H1 (cell line): ENCODE results near the gene MYO16. TPM values are rescaled to one million over a fixed set of nuclear protein-coding genes. Genes with fewer than 3 reads are reported as not detected.

Source experiments
- CTCF ChIA-PET: fragments of 300-600 bp; sonication (Branson Sonifier 250); formaldehyde crosslinking; loops from one replicate; lab custom pipeline; 2021; ENCODE audit not compliant: partially characterized antibody; lab: Charles Lee
- POLR2A ChIA-PET: fragments of 300-600 bp; sonication (Branson Sonifier 250); formaldehyde crosslinking; loops from one replicate; lab custom pipeline; 2021; ENCODE audit warnings: inconsistent platforms; ENCODE audit not compliant: partially characterized antibody; lab: Charles Lee
- DNase-seq, 2 experiments: peaks; one replicate each; pipeline versions ENCODE4 v3.0.0 to v3.0.0-alpha.2; 2010 to 2022; ENCODE audit warnings: low spot score in 2 of 2, low read depth in 1 of 2, mixed read lengths in 1 of 2
- FAIRE-seq: peaks from 2 replicates; lab custom pipeline; 2011; peaks lifted over from hg19 to GRCh38; lab: Jason Lieb, UNC
- H2AFZ ChIP-seq: 2 replicates; pipeline ENCODE4 v1.8.1; 2012; ENCODE audit warnings: low read length, inconsistent platforms
- H2AK5ac ChIP-seq: 2 replicates; pipeline ENCODE4 v1.6.1; 2013; ENCODE audit warnings: low read depth, low read length
- H2BK120ac ChIP-seq: replicated peaks from 2 replicates; pipeline ENCODE3; 2013; ENCODE audit warnings: low read depth, low read length, inconsistent platforms
- H2BK12ac ChIP-seq: 2 replicates; pipeline ENCODE4 v1.6.1; 2013; ENCODE audit warnings: low read depth, low read length
- H2BK15ac ChIP-seq: 2 replicates; pipeline ENCODE4 v1.6.1; 2013; ENCODE audit warnings: low read length
- H2BK20ac ChIP-seq: 2 replicates; pipeline ENCODE4 v1.6.1; 2013; ENCODE audit warnings: low read length
- H2BK5ac ChIP-seq: 2 replicates; pipeline ENCODE4 v1.6.1; 2013; ENCODE audit warnings: low read depth, low read length
- H3K14ac ChIP-seq: 2 replicates; pipeline ENCODE4 v1.6.1; 2013; ENCODE audit warnings: inconsistent platforms; ENCODE audit not compliant: insufficient read length
- H3K18ac ChIP-seq: 2 replicates; pipeline ENCODE4 v1.6.1; 2013; ENCODE audit warnings: low read length; ENCODE audit errors: extremely low read depth
- H3K23ac ChIP-seq: 2 replicates; pipeline ENCODE4 v1.6.1; 2013; ENCODE audit warnings: inconsistent platforms; ENCODE audit not compliant: insufficient read length
- H3K23me2 ChIP-seq: 2 replicates; pipeline ENCODE4 v1.6.1; 2013; ENCODE audit warnings: low read depth, low read length
- H3K27ac ChIP-seq: 2 replicates; pipeline ENCODE4 v1.6.1; 2011; ENCODE audit warnings: low read depth, low read length, inconsistent platforms
- H3K27me3 ChIP-seq, 4 experiments: replicated peaks in 1 of 4; 1 replicate in 1 of 4; 2 replicates in 3 of 4; pipeline versions ENCODE4 v1.6.1 to v1.8.1; 2011 to 2013; ENCODE audit warnings: low read length in 3 of 4, mild to moderate bottlenecking in 3 of 4, inconsistent platforms in 2 of 4, mixed read lengths in 2 of 4, moderate library complexity in 1 of 4; ENCODE audit not compliant: control insufficient read depth in 3 of 4, insufficient read depth in 3 of 4; ENCODE audit errors: extremely low read depth in 1 of 4
- H3K36me3 ChIP-seq, 4 experiments: 2 replicates each; pipeline versions ENCODE4 v1.6.1 to v1.8.1; 2011 to 2013; ENCODE audit warnings: mild to moderate bottlenecking in 4 of 4, low read length in 3 of 4, moderate library complexity in 2 of 4, control low read depth in 1 of 4, inconsistent platforms in 1 of 4; ENCODE audit not compliant: insufficient read depth in 4 of 4, control insufficient read depth in 2 of 4
- H3K4ac ChIP-seq: replicated peaks from 2 replicates; pipeline ENCODE3; 2013; ENCODE audit warnings: low read length, low read depth, mixed read lengths, inconsistent platforms; ENCODE audit not compliant: insufficient read length
- H3K4me1 ChIP-seq, 4 experiments: replicated peaks in 1 of 4; 1 replicate in 1 of 4; 2 replicates in 3 of 4; pipeline versions ENCODE4 v1.6.1 to v1.8.1; 2011 to 2013; ENCODE audit warnings: low read length in 3 of 4, inconsistent platforms in 2 of 4, mixed read lengths in 1 of 4; ENCODE audit not compliant: insufficient read depth in 4 of 4, control insufficient read depth in 3 of 4
- H3K4me2 ChIP-seq, 2 experiments: 2 replicates each; pipeline versions ENCODE4 v1.6.1 to v1.8.1; 2011 to 2013; ENCODE audit warnings: low read depth in 2 of 2, low read length in 2 of 2, control low read depth in 1 of 2, inconsistent platforms in 1 of 2, mild to moderate bottlenecking in 1 of 2; ENCODE audit not compliant: insufficient read depth in 1 of 2
- H3K4me3 ChIP-seq, 4 experiments: fragments of 200-600, 300-600 bp in 1 of 4; sonication (generic), shearing (Covaris generic), sonication (Bioruptor Twin) in 1 of 4; 2 replicates each; pipeline versions ENCODE4 v1.5.1 to v1.8.1; 2011 to 2016; ENCODE audit warnings: low read length in 4 of 4, low read depth in 3 of 4, control low read depth in 2 of 4, inconsistent platforms in 2 of 4, mild to moderate bottlenecking in 2 of 4, mixed read lengths in 1 of 4, moderate library complexity in 1 of 4; ENCODE audit not compliant: insufficient read depth in 2 of 4; ENCODE audit errors: extremely low read depth in 1 of 4
- H3K56ac ChIP-seq: replicated peaks from 2 replicates; pipeline ENCODE3; 2013; ENCODE audit warnings: low read depth, mild to moderate bottlenecking, mixed read lengths, low read length, inconsistent platforms; ENCODE audit not compliant: insufficient read length
- H3K79me1 ChIP-seq: 2 replicates; pipeline ENCODE4 v1.6.1; 2013; ENCODE audit warnings: low read depth, low read length, control low read depth
- H3K79me2 ChIP-seq, 2 experiments: 2 replicates each; pipeline versions ENCODE4 v1.6.1 to v1.8.1; 2012 to 2013; ENCODE audit warnings: low read length in 2 of 2, mild to moderate bottlenecking in 2 of 2, inconsistent platforms in 1 of 2; ENCODE audit not compliant: insufficient read depth in 2 of 2, control insufficient read depth in 1 of 2
- H3K9ac ChIP-seq, 4 experiments: replicated peaks in 1 of 4; 1 replicate in 1 of 4; 2 replicates in 3 of 4; pipeline versions ENCODE4 v1.6.1 to v1.8.1; 2011 to 2013; ENCODE audit warnings: low read depth in 3 of 4, low read length in 3 of 4, control low read depth in 2 of 4, mild to moderate bottlenecking in 2 of 4, moderate library complexity in 2 of 4, inconsistent platforms in 1 of 4; ENCODE audit errors: extremely low read depth in 1 of 4
- H3K9me3 ChIP-seq, 2 experiments: 2 replicates each; pipeline versions ENCODE4 v1.6.1 to v1.8.1; 2012 to 2013; ENCODE audit warnings: mild to moderate bottlenecking in 2 of 2, moderate library complexity in 2 of 2, control low read depth in 1 of 2, inconsistent platforms in 1 of 2, low read depth in 1 of 2, low read length in 1 of 2, mixed read lengths in 1 of 2; ENCODE audit not compliant: insufficient read depth in 2 of 2
- H4K20me1 ChIP-seq, 2 experiments: replicated peaks in 1 of 2; 2 replicates each; pipeline versions ENCODE3 to v1.8.1; 2011 to 2013; ENCODE audit warnings: inconsistent platforms in 2 of 2, low read length in 2 of 2, mild to moderate bottlenecking in 1 of 2; ENCODE audit not compliant: insufficient read depth in 2 of 2, control insufficient read depth in 1 of 2
- H4K5ac ChIP-seq: 2 replicates; pipeline ENCODE4 v1.6.1; 2013; ENCODE audit warnings: low read length, low read depth, mixed read lengths, inconsistent platforms; ENCODE audit not compliant: insufficient read length
- H4K8ac ChIP-seq: 2 replicates; pipeline ENCODE4 v1.8.0; 2013; ENCODE audit warnings: mild to moderate bottlenecking, moderate library complexity, low read length, inconsistent platforms; ENCODE audit not compliant: insufficient read depth; ENCODE audit errors: extremely low read depth
- H4K91ac ChIP-seq: replicated peaks from 2 replicates; pipeline ENCODE3; 2013; ENCODE audit warnings: low read length, mixed read lengths, inconsistent platforms; ENCODE audit not compliant: insufficient read length
- ATF2 ChIP-seq: IDR thresholded peaks from 2 replicates; pipeline ENCODE4 v1.6.1; 2012; ENCODE audit warnings: low read length, inconsistent platforms
- EZH2 ChIP-seq: fragments of 200-600 bp; sonication (generic); IDR thresholded peaks from 2 replicates; pipeline ENCODE4 v1.7.1; 2012; ENCODE audit warnings: low read depth, mild to moderate bottlenecking, moderate library complexity, low read length, inconsistent platforms; ENCODE audit not compliant: severe bottlenecking
- HDAC2 ChIP-seq, 2 experiments: fragments of 300-600 bp in 1 of 2; sonication (generic) in 1 of 2; IDR thresholded peaks; 2 replicates each; pipeline ENCODE4 v1.6.1; 2011 to 2012; ENCODE audit warnings: low read depth in 2 of 2, low read length in 2 of 2, mild to moderate bottlenecking in 2 of 2, moderate library complexity in 2 of 2, borderline replicate concordance in 1 of 2, inconsistent platforms in 1 of 2
- KDM4A ChIP-seq: IDR thresholded peaks from one replicate; pipeline ENCODE4 v1.7.1; 2012; ENCODE audit warnings: low read depth, mild to moderate bottlenecking, moderate library complexity, low read length, inconsistent platforms; ENCODE audit not compliant: severe bottlenecking
- MAX ChIP-seq: IDR thresholded peaks from 2 replicates; pipeline ENCODE4 v1.6.1; 2012; ENCODE audit warnings: inconsistent platforms
- NANOG ChIP-seq: IDR thresholded peaks from 2 replicates; pipeline ENCODE4 v1.6.1; 2011; ENCODE audit warnings: low read length, low read depth, mild to moderate bottlenecking, inconsistent platforms; ENCODE audit not compliant: insufficient read depth, poor library complexity, severe bottlenecking
- POU5F1 ChIP-seq: IDR thresholded peaks from 2 replicates; pipeline ENCODE4 v1.6.1; 2011; ENCODE audit warnings: low read depth, mild to moderate bottlenecking, low read length, moderate library complexity
- RBBP5 ChIP-seq: IDR thresholded peaks from 2 replicates; pipeline ENCODE4 v1.7.1; 2012; ENCODE audit warnings: low read depth, mild to moderate bottlenecking, inconsistent platforms, low read length, moderate library complexity, borderline replicate concordance
- RXRA ChIP-seq: IDR thresholded peaks from 2 replicates; pipeline ENCODE4 v1.6.1; 2011; ENCODE audit warnings: low read depth, mild to moderate bottlenecking, low read length, moderate library complexity; ENCODE audit not compliant: insufficient read depth
- SRF ChIP-seq: IDR thresholded peaks from 2 replicates; pipeline ENCODE4 v1.6.1; 2011; ENCODE audit warnings: mild to moderate bottlenecking, low read depth, low read length, moderate library complexity
- TAF1 ChIP-seq: IDR thresholded peaks from 2 replicates; pipeline ENCODE4 v1.6.1; 2011; ENCODE audit warnings: mild to moderate bottlenecking, low read depth, low read length
- TEAD4 ChIP-seq: IDR thresholded peaks from 2 replicates; pipeline ENCODE4 v1.6.1; 2012; ENCODE audit warnings: low read depth, low read length, inconsistent platforms, mixed read lengths
- WGBS, 2 experiments: shearing (Covaris generic) in 1 of 2; methylation state at CpG; one replicate each; pipeline versions ENCODE4 v1.1.6 to v1.1.7; 2013 to 2015; ENCODE audit warnings: low lambda C conversion rate in 2 of 2, mixed read lengths in 2 of 2, inconsistent platforms in 1 of 2, low coverage in 1 of 2, missing lambda C conversion rate in 1 of 2; ENCODE audit not compliant: insufficient replicate concordance in 2 of 2, insufficient coverage in 1 of 2, insufficient read length in 1 of 2; ENCODE audit errors: extremely low coverage in 1 of 2, missing lambda C conversion rate in 1 of 2; 5-methylcytosine and 5-hydroxymethylcytosine counted together
- polyA plus RNA-seq, 7 experiments: library from polyadenylated mRNA; depleted of rRNA in 3 of 7; stranded (reverse) in 5 of 7; unstranded in 2 of 7; fragments of >200 nt in 5 of 7; fragments of 200-250 nt in 2 of 7; gene quantifications; 1 replicate in 5 of 7; 2 replicates in 1 of 7; 4 replicates in 1 of 7; pipeline versions ENCODE4 v1.2.1 to v1.2.3, GENCODE V29; 2011 to 2013; ENCODE audit warnings: missing spikeins in 2 of 7, mixed read lengths in 2 of 7
- total RNA-seq: library from RNA; stranded (reverse); fragmentation: NEBNext Ultra II Directional; extraction: Animal tissue kit (Norgen Biotek cat#: 25700); gene quantifications from 2 replicates; pipeline ENCODE4 v1.2.1, GENCODE V29; 2021

MYO16 gene
- total and polyA plus RNA-seq, 2 of the 8 experiments (the other 6 are each of a cell fraction or from before 2014, with no cell fraction given), result 0.02 to 0.22 TPM

- Histone ChIP-seq H3K27me3 (peaks cover 0 to 1% (median 0%) of the 10 kb centered on the region in 4 experiments; a peak in 1 of 7 replicates), H3K4me1 (peaks cover 0 to 3% (median 0%) of the 10 kb centered on the region in 4 experiments; a peak in 1 of 7 replicates), H3K4ac (no peak overlapping the region), H2BK15ac (no peak overlapping the region), H3K23ac (no peak overlapping the region), H2AFZ (no peak overlapping the region), H2AK5ac (no peak overlapping the region), H2BK5ac (no peak overlapping the region), H3K79me1 (no peaks in the 10 kb centered on the region), H3K4me3 (no peak overlapping the region), H4K91ac (no peak overlapping the region), H3K4me2 (no peak overlapping the region), H4K20me1 (no peaks in the 10 kb centered on the region), H3K27ac (no peak overlapping the region), H4K8ac (no peak overlapping the region), H4K5ac (no peak overlapping the region), H2BK12ac (no peak overlapping the region), H2BK120ac (no peak overlapping the region), H3K9ac (no peak overlapping the region), H2BK20ac (no peak overlapping the region), H3K36me3 (no peaks in the 10 kb centered on the region), H3K56ac (no peak overlapping the region), H3K79me2 (no peaks in the 10 kb centered on the region), H3K18ac (no peak overlapping the region), H3K23me2 (no peaks in the 10 kb centered on the region), H3K14ac (no peak overlapping the region), H3K9me3 (no peaks in the 10 kb centered on the region)
- WGBS, 2 experiments, result 85% methylated on average over 3 of the region's 3 CpGs; no CpG with 5 or more reads in 1 of the 2 experiments
- FAIRE-seq, result no peak
- DNase-seq, result no peak
- ChIA-PET POLR2A (no interaction called here), CTCF (no interaction called here)
- no peak for TF ChIP-seq RXRA
- no peak for TF ChIP-seq TAF1
- TF ChIP-seq MAX, result no peak
- no peak for TF ChIP-seq ATF2
- TF ChIP-seq KDM4A, result no peak
- TF ChIP-seq RBBP5, result no peak
- TF ChIP-seq POU5F1, result no peak
- no peak for TF ChIP-seq NANOG
- no peak for TF ChIP-seq HDAC2 (IDR thresholded peaks at IDR 0.05; ENCODE audit: borderline replicate concordance in 1 of 2, low read depth in 2 of 2, low read length in 2 of 2)
- no peak for TF ChIP-seq TEAD4
- no peak for TF ChIP-seq SRF
- no peak for TF ChIP-seq EZH2
Observed at GRCh38 chr13:108677806-108678205, 48.4 kb downstream of the MYO16 start.
